NCI-H460 (cell line): Measurements from ENCODE around the gene PSME1. TPM values are rescaled to one million over a fixed set of nuclear protein-coding genes. Genes with fewer than 3 reads are reported as not detected.

ENCODE experiments used
- DNase-seq: peaks from one replicate; pipeline ENCODE4 v3.0.0-alpha.2; 2016; ENCODE audit warnings: low read depth; ENCODE audit errors: extremely low read depth
- small RNA-seq, 2 experiments: library from RNA; depleted of rRNA; stranded (forward); fragments of <200 nt; gene quantifications; one replicate each; pipeline ENCODE3, GENCODE V24; 2014
- total RNA-seq: library from RNA; depleted of rRNA; stranded (reverse); fragments of >200 nt; shearing (Covaris generic); gene quantifications from 2 replicates; pipeline ENCODE4 v1.2.3, GENCODE V29; 2014; rRNA removed

The PSME1 gene
- total RNA-seq, 1 experiment from 2014 or later: 177 TPM

- DNase-seq: no peak
Measured at GRCh38 chr14:24185026-24185425, 49.0 kb downstream of the PSME1 start.

GRCh38 chr14:24185741-24186140 is 49.7 kb downstream of the PSME1 start:
- no peak for DNase-seq

GRCh38 chr14:24186831-24187538 is 51.0 kb downstream of the PSME1 start:
- DNase-seq: no peak

GRCh38 chr14:24187539-24187915 is 51.5 kb downstream of the PSME1 start:
- no peak for DNase-seq

Small RNAs within 50 kb of the gene (small RNA-seq; reads per million reads assigned to genes)
- 0 to 0.18 reads per million in 2 experiments for gene IPO4
- gene IRF9: 0 reads per million in 2 experiments
- gene RNA5SP383: 0.04 to 0.23 reads per million in 2 experiments

Other genes with a start within 250 kb of the PSME1 start
- 39.0 and 39.2 TPM in 2 replicates for gene DHRS4, start 182.4 kb upstream of the PSME1 start, total RNA-seq
- gene DHRS4L2, start 147.3 kb upstream of the PSME1 start, total RNA-seq: 19.4 and 21.7 TPM in 2 replicates
- 1.1 and 1.7 TPM in 2 replicates for gene CARMIL3, start 84.2 kb upstream of the PSME1 start, total RNA-seq
- not detected in 2 replicates for gene CPNE6, start 64.6 kb upstream of the PSME1 start, total RNA-seq
- gene PCK2, start 41.9 kb upstream of the PSME1 start, total RNA-seq: 35.8 and 40.8 TPM in 2 replicates
- gene DCAF11, start 21.4 kb upstream of the PSME1 start, total RNA-seq: 49.6 and 54.1 TPM in 2 replicates
- gene NRL, start 21.2 kb upstream of the PSME1 start, total RNA-seq: 1.4 and 1.6 TPM in 2 replicates
- 0.45 and 0.84 TPM in 2 replicates for gene FITM1, start 5.5 kb upstream of the PSME1 start, total RNA-seq
- 29.6 and 33.5 TPM in 2 replicates for gene EMC9, start 5.4 kb downstream of the PSME1 start, total RNA-seq
- gene PSME2, start 10.4 kb downstream of the PSME1 start, total RNA-seq: 204 and 205 TPM in 2 replicates
- gene RNF31, start 11.3 kb downstream of the PSME1 start, total RNA-seq: 32.0 and 35.1 TPM in 2 replicates
- gene IRF9, start 25.1 kb downstream of the PSME1 start, total RNA-seq: 14.9 and 16.8 TPM in 2 replicates
- gene REC8, start 35.9 kb downstream of the PSME1 start, total RNA-seq: 1.4 and 4.6 TPM in 2 replicates
- gene IPO4, start 52.6 kb downstream of the PSME1 start, total RNA-seq: 38.9 and 48.8 TPM in 2 replicates
- 61.4 and 63.5 TPM in 2 replicates for gene TM9SF1, start 59.2 kb downstream of the PSME1 start, total RNA-seq
- gene TSSK4, start 69.5 kb downstream of the PSME1 start, total RNA-seq: 0.20 TPM in 1 of 2 replicates, not detected in the other
- 51.2 and 82.4 TPM in 2 replicates for gene CHMP4A, start 77.3 kb downstream of the PSME1 start, total RNA-seq
- 15.0 and 20.2 TPM in 2 replicates for gene MDP1, start 79.9 kb downstream of the PSME1 start, total RNA-seq
- gene NEDD8, start 96.2 kb downstream of the PSME1 start, total RNA-seq: 207 and 223 TPM in 2 replicates
- gene GMPR2, start 96.7 kb downstream of the PSME1 start, total RNA-seq: 88.7 and 89.5 TPM in 2 replicates
- 46.9 and 48.7 TPM in 2 replicates for gene TINF2, start 106.4 kb downstream of the PSME1 start, total RNA-seq
- gene TGM1, start 127.0 kb downstream of the PSME1 start, total RNA-seq: 5.2 TPM in 2 replicates
- 32.2 and 34.2 TPM in 2 replicates for gene RABGGTA, start 135.4 kb downstream of the PSME1 start, total RNA-seq
- 8.5 and 9.6 TPM in 2 replicates for gene DHRS1, start 163.6 kb downstream of the PSME1 start, total RNA-seq
- 16.2 and 16.6 TPM in 2 replicates for gene NOP9, start 163.7 kb downstream of the PSME1 start, total RNA-seq
- gene CIDEB, start 171.8 kb downstream of the PSME1 start, total RNA-seq: not detected in 2 replicates
- 7.7 and 8.6 TPM in 2 replicates for gene LTB4R2, start 173.9 kb downstream of the PSME1 start, total RNA-seq
- gene LTB4R, start 175.3 kb downstream of the PSME1 start, total RNA-seq: 11.1 and 13.4 TPM in 2 replicates
- 0.40 TPM in 1 of 2 replicates, not detected in the other for gene ADCY4, start 198.9 kb downstream of the PSME1 start, total RNA-seq
- not detected in 2 replicates for gene RIPK3, start 203.8 kb downstream of the PSME1 start, total RNA-seq
- 17.7 and 23.6 TPM in 2 replicates for gene NFATC4, start 232.0 kb downstream of the PSME1 start, total RNA-seq